GM20000 (cell line): Measurements from ENCODE around the gene SH3GL1.

Experiments
- DNase-seq: peaks from one replicate; pipeline ENCODE4 v3.0.0; 2012; ENCODE audit warnings: low spot score
- TF ChIP-seq, protein P1 (sequence below): IDR thresholded peaks from 2 replicates; pipeline ENCODE4 v1.5.1; 2012; ENCODE audit warnings: mild to moderate bottlenecking, control low read depth; ENCODE audit errors: extremely low read depth, missing control alignments

The SH3GL1 gene

DNA sequence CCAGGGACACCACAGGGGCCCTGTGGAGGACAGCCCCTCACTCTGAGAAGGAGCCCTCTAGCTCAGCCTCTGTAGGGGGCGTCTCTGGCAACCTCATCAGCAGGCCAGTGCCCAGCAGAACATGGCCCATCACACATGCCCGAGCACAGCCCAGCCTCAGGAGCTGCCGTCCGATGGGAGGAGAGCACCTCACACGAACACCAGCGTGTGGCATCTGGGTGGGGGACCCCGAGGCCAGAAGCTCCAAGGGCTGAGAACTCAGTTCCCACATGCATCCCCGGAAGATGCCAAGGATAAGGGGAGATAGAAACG, 11.3 kb downstream of the SH3GL1 start:
- TF ChIP-seq, protein P1, sequence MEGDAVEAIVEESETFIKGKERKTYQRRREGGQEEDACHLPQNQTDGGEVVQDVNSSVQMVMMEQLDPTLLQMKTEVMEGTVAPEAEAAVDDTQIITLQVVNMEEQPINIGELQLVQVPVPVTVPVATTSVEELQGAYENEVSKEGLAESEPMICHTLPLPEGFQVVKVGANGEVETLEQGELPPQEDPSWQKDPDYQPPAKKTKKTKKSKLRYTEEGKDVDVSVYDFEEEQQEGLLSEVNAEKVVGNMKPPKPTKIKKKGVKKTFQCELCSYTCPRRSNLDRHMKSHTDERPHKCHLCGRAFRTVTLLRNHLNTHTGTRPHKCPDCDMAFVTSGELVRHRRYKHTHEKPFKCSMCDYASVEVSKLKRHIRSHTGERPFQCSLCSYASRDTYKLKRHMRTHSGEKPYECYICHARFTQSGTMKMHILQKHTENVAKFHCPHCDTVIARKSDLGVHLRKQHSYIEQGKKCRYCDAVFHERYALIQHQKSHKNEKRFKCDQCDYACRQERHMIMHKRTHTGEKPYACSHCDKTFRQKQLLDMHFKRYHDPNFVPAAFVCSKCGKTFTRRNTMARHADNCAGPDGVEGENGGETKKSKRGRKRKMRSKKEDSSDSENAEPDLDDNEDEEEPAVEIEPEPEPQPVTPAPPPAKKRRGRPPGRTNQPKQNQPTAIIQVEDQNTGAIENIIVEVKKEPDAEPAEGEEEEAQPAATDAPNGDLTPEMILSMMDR = no peak
- no peak for DNase-seq

DNA sequence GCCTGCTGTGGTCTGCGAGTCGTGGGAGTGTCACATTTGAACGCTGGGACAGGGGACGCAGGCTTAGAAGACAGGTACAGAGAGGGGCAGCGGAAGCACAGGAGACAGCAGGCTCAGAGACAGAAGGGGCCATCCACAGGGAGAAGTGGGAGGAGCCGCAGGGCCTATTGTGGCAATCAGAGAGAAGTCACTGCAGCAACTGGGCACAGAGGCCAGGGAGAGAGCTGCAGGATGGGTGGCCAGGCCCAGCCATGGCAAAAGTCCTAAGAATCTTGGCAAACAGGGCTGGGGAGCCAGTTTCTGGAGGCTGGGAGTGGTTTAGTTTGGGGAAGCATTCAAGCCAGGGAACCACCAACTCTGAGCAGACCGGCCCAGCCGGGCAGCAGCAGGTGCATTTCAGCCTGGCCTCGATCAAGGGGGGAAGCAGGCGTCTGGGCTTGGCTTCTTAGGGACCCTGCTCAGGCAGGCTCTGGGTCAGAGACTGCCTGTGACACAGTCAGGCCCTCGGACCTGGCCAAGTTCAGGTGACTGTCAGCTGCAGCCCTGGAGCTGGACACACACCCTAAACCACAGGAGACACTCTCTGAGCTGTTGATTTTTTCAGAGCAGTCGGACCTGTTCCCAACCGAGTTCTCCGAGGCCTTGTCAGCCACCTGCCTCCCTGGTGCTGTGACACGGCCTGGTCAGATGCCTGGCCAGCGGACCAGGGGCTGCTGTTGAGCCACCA, 11.8 kb downstream of the SH3GL1 start:
- DNase-seq = no peak
- TF ChIP-seq, protein P1 = no peak

DNA sequence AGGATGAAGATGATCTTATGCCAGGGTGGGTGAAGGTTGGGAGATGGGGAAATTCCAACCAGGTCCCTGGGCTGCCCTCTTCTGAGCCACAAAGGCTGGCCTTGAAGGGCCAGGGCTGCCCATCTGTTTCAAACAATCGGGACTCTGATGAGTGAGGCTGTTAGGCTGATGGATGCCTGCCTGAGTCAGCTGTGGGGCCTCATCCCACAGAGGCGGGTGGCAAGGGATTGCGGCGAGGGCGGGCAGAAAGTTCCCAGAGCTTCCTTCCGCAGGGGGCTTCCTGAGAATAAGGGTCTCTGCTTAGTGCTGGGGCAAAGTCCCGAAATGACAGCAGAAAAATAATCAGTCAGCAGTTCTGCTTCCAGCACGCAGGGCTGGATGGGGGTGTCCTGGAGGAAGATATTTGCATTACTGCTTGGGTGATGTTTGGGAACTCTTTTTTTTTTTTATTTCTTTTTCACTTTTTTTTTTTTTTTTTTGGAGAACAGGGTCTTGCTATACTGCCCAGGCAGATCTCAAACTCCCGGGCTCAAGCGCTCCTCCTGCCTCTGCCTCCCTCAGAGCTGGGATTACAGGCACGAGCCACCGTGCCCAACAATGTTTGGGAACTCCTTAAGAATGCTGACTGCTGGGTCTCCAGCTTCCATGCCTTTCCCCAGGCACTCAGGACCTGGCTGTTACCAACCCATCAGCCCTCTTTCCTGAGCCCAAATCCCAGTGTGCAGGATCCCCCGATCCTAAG, 14.1 kb downstream of the SH3GL1 start:
- DNase-seq = no peak
- TF ChIP-seq, protein P1 = no peak

DNA sequence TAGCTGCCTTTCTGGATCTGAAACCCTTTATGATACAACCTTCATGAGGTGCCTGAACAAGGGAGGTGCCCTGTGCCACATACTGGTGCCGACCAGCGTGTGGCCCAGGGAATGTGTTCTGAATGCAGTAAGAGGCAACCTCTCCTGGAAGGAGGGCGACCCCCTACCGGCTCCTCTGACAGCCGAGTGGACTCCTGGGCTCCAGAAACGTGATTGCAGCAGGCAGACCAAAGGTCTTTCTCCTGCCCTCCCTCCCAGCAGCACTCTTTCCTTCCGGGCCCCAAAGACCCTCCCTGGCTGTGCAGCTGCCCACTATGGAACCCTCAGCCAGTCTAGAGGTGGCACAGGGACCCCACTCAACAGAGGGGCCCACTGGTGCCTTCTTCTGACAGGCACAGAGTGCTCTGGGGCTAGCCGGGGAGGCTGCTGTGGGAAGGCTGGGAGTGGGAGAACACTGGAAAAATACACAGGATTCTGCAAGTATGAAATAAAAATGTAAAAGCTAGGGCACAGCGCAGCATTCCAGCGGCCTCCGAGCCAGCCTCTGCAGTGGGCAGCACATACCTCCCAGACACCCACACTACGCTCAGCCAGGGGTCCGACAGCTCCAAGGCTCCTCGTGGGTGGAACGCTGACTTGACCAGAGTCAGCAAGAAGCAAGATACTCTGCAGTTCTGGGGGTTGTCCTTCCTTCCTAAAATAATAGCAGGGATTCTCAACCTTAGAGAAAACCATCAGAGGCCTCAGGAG, 14.9 kb downstream of the SH3GL1 start:
- no peak for DNase-seq
- TF ChIP-seq, protein P1 = no peak

DNA sequence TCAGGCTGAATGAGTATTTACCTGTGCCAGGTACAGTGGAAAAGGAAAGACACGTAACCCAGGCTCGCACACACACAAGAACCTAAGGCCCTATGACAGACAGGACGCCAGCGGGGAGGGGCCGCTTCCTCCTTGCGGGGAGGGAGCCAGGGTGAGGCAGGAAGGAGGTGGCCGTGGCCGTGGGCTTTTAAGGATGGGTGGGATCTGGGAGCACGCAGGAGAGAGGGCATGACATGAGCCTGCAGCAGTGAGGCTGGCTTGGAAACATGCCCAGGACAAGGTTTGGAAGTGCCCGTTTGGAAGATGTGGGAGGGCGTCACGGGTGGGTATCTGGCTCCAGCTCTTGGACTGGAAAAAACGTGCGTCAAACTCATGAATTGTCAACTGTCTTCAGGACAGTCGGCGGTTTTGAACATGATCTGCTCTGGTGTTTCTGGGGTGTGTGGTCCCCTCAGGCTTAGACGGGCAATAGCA, 20.1 kb downstream of the SH3GL1 start:
- DNase-seq = no peak
- TF ChIP-seq, protein P1 = no peak

DNA sequence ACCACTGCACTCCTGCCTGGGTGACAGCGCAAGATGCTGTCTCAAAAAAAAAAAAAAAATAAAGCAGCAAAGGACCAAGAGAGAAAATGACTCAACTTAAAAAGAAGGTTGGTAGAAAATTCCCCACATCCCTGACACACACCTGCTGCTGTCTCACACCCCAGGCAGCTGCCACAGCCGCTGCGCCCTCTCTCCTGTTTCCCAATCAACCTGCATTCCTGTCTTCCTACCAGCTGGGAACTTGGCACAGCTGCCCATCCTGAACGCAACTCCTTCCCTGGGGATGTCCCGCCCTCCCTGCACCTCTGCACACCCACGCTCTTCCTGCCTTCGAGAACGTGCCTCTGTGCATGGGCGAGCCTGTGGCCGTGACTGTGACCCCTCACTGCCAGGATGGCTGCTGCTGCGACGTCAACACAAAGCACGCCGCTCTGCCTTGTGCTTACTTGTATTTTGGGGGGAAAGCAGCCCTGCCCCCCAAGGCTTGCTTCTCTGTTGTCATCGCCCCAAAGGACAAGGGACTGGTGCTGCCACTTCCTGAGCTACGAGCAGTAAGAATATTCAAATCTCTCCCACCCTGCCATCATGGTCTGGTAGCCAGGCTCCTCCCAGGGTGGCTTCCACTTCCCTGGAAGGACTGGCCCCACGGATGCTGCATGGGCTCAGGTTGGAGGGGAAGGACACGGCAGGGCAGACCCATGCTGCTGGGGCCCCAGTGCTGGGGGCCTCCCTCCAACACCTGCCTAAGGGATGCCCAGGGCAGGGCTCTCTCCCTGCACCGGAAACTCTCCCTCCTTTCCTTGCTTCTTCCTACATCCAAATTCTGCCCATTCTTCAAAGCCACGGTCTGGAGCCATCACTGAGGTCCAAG, 20.7 kb downstream of the SH3GL1 start:
- TF ChIP-seq, protein P1 = no peak
- peak; percentile 55 for DNase-seq
